Effector memory CD8-positive, alpha-beta T cell (primary cell): ENCODE results near the gene NR6A1.

Experiments
- ATAC-seq: fragments of 150-1000 bp; cut with Tn5 transposase; replicated peaks from 2 replicates; pipeline ENCODE4 v1.10.0; 2021; ENCODE audit warnings: mild to moderate bottlenecking, moderate library complexity
- DNase-seq, 3 experiments: peaks; one replicate each; pipeline ENCODE4 v3.0.0; 2021
- H3K27ac Mint-ChIP-seq, 2 donors: one replicate each; pipeline ENCODE4 v1.8.0; 2022; ENCODE audit warnings: mild to moderate bottlenecking in 2 of 2, mixed read lengths in 2 of 2, moderate library complexity in 2 of 2
- H3K27me3 Mint-ChIP-seq, 2 donors: one replicate each; pipeline ENCODE4 v1.8.0; 2022; ENCODE audit warnings: mixed read lengths in 2 of 2
- H3K36me3 Mint-ChIP-seq: one replicate; pipeline ENCODE4 v1.8.0; 2022; ENCODE audit warnings: mild to moderate bottlenecking, moderate library complexity, mixed read lengths; ENCODE audit not compliant: insufficient read depth
- H3K4me1 Mint-ChIP-seq, 2 donors: one replicate each; pipeline ENCODE4 v1.8.0; 2022; ENCODE audit warnings: low read depth in 2 of 2, mixed read lengths in 2 of 2
- H3K4me3 Mint-ChIP-seq, 2 donors: one replicate each; pipeline ENCODE4 v1.8.0; 2022; ENCODE audit warnings: mild to moderate bottlenecking in 2 of 2, mixed read lengths in 2 of 2, moderate library complexity in 2 of 2
- H3K9me3 Mint-ChIP-seq, 2 donors: one replicate each; pipeline ENCODE4 v1.8.0; 2022; ENCODE audit warnings: mixed read lengths in 2 of 2

Gene NR6A1

GRCh38 chr9:124492818-124493217, 278.3 kb downstream of the NR6A1 start:
- DNase-seq, result no peak
- Mint-ChIP-seq H3K36me3 (peaks cover 5% of the 10 kb centered on the region), H3K4me1 (peaks cover 5 to 11% of the 10 kb centered on the region in 2 donors), H3K27ac (no peak overlapping the region), H3K9me3 (no peaks in the 10 kb centered on the region), H3K4me3 (no peak overlapping the region), H3K27me3 (peaks cover 30 to 66% of the 10 kb centered on the region in 2 donors)
- no peak for ATAC-seq

- Mint-ChIP-seq H3K27ac (no peak overlapping the region), H3K4me3 (no peak overlapping the region)
Measured at GRCh38 chr9:124491049-124491975, 279.8 kb downstream of the NR6A1 start.

GRCh38 chr9:124490004-124490403, 281.1 kb downstream of the NR6A1 start:
- no peak for DNase-seq
- H3K4me3 Mint-ChIP-seq, result no peak overlapping the region
- no peak overlapping the region for H3K27ac Mint-ChIP-seq
- H3K9me3 Mint-ChIP-seq, result no peaks in the 10 kb centered on the region
- peaks cover 0 to 3% of the 10 kb centered on the region in 2 donors for H3K4me1 Mint-ChIP-seq
- ATAC-seq, result no peak
- H3K36me3 Mint-ChIP-seq, result no peaks in the 10 kb centered on the region
- H3K27me3 Mint-ChIP-seq, result peaks cover 30 to 68% of the 10 kb centered on the region in 2 donors

More at GRCh38 chr9:124491049-124491975, 279.8 kb downstream of the NR6A1 start:
- Mint-ChIP-seq H3K27me3 (peaks cover 30 to 70% of the 10 kb centered on the region in 2 donors), H3K4me1 (peaks cover 5 to 11% of the 10 kb centered on the region in 2 donors), H3K36me3 (peaks cover 2% of the 10 kb centered on the region), H3K9me3 (no peaks in the 10 kb centered on the region)
- ATAC-seq (no peak), DNase-seq (no peak)

GRCh38 chr9:124489222-124489621, 281.9 kb downstream of the NR6A1 start:
- DNase-seq (no peak), ATAC-seq (no peak)
- no peak overlapping the region for H3K27ac Mint-ChIP-seq
- no peak overlapping the region for H3K4me3 Mint-ChIP-seq
- H3K4me1 Mint-ChIP-seq, result peaks cover 0 to under 1% of the 10 kb centered on the region in 2 donors
- H3K36me3 Mint-ChIP-seq, result no peaks in the 10 kb centered on the region
- H3K27me3 Mint-ChIP-seq, result peaks cover 30 to 63% of the 10 kb centered on the region in 2 donors
- H3K9me3 Mint-ChIP-seq, result no peaks in the 10 kb centered on the region

GRCh38 chr9:124488641-124489210, 282.4 kb downstream of the NR6A1 start:
- H3K27ac Mint-ChIP-seq, result no peak overlapping the region
- no peaks in the 10 kb centered on the region for H3K4me1 Mint-ChIP-seq
- ATAC-seq (no peak), DNase-seq (no peak)
- peaks cover 0 to 1% of the 10 kb centered on the region in 2 donors for H3K9me3 Mint-ChIP-seq
- no peaks in the 10 kb centered on the region for H3K36me3 Mint-ChIP-seq
- peaks cover 30 to 59% of the 10 kb centered on the region in 2 donors for H3K27me3 Mint-ChIP-seq
- H3K4me3 Mint-ChIP-seq, result no peak overlapping the region

GRCh38 chr9:124487260-124488182, 283.6 kb downstream of the NR6A1 start:
- no peak for DNase-seq
- Mint-ChIP-seq H3K27me3 (peaks cover 29 to 60% of the 10 kb centered on the region in 2 donors), H3K4me1 (no peaks in the 10 kb centered on the region), H3K4me3 (no peak overlapping the region), H3K9me3 (peaks cover 0 to 11% of the 10 kb centered on the region in 2 donors), H3K27ac (no peak overlapping the region), H3K36me3 (no peaks in the 10 kb centered on the region)
- ATAC-seq, result no peak

GRCh38 chr9:124486778-124487259, 284.3 kb downstream of the NR6A1 start:
- no peaks in the 10 kb centered on the region for H3K4me1 Mint-ChIP-seq
- no peak overlapping the region for H3K27ac Mint-ChIP-seq
- DNase-seq, result no peak
- peaks cover 0 to 11% of the 10 kb centered on the region in 2 donors for H3K9me3 Mint-ChIP-seq
- peaks cover 22 to 53% of the 10 kb centered on the region in 2 donors for H3K27me3 Mint-ChIP-seq
- ATAC-seq, result no peak
- H3K36me3 Mint-ChIP-seq, result no peaks in the 10 kb centered on the region
- no peak overlapping the region for H3K4me3 Mint-ChIP-seq

GRCh38 chr9:124485936-124486335, 285.2 kb downstream of the NR6A1 start:
- H3K4me3 Mint-ChIP-seq, result no peak overlapping the region

GRCh38 chr9:124485201-124485600, 285.9 kb downstream of the NR6A1 start:
- Mint-ChIP-seq H3K9me3 (peaks cover 0 to 11% of the 10 kb centered on the region in 2 donors), H3K27me3 (peaks cover 15 to 44% of the 10 kb centered on the region in 2 donors), H3K27ac (no peak overlapping the region), H3K4me1 (peaks cover 0 to 2% of the 10 kb centered on the region in 2 donors), H3K36me3 (no peaks in the 10 kb centered on the region), H3K4me3 (no peak overlapping the region)
- ATAC-seq (no peak), DNase-seq (no peak)

More at GRCh38 chr9:124485936-124486335, 285.2 kb downstream of the NR6A1 start:
- peaks cover 0 to 11% of the 10 kb centered on the region in 2 donors for H3K9me3 Mint-ChIP-seq
- no peaks in the 10 kb centered on the region for H3K36me3 Mint-ChIP-seq
- no peak overlapping the region for H3K27ac Mint-ChIP-seq
- H3K27me3 Mint-ChIP-seq, result peaks cover 18 to 46% of the 10 kb centered on the region in 2 donors
- DNase-seq, result no peak
- no peak for ATAC-seq
- no peaks in the 10 kb centered on the region for H3K4me1 Mint-ChIP-seq

- ATAC-seq (no peak), DNase-seq (no peak)
- Mint-ChIP-seq H3K4me1 (peaks cover 0 to 5% of the 10 kb centered on the region in 2 donors), H3K9me3 (peaks cover 0 to 11% of the 10 kb centered on the region in 2 donors), H3K27ac (no peak overlapping the region), H3K4me3 (no peak overlapping the region), H3K36me3 (no peaks in the 10 kb centered on the region), H3K27me3 (peaks cover 16 to 51% of the 10 kb centered on the region in 2 donors)
Measured at GRCh38 chr9:124483481-124483880, 287.6 kb downstream of the NR6A1 start.

- Mint-ChIP-seq H3K36me3 (no peaks in the 10 kb centered on the region), H3K27me3 (peaks cover 17 to 51% of the 10 kb centered on the region in 2 donors), H3K4me3 (no peak overlapping the region), H3K27ac (no peak overlapping the region), H3K4me1 (peaks cover 0 to 5% of the 10 kb centered on the region in 2 donors), H3K9me3 (peaks cover 0 to 11% of the 10 kb centered on the region in 2 donors)
- DNase-seq, result no peak
- no peak for ATAC-seq
Measured at GRCh38 chr9:124482431-124483031, 288.6 kb downstream of the NR6A1 start.

- H3K27me3 Mint-ChIP-seq, result peaks cover 22 to 53% of the 10 kb centered on the region in 2 donors
- no peak overlapping the region for H3K4me3 Mint-ChIP-seq
- peaks cover 0 to 5% of the 10 kb centered on the region in 2 donors for H3K4me1 Mint-ChIP-seq
- ATAC-seq (no peak), DNase-seq (no peak)
- no peaks in the 10 kb centered on the region for H3K36me3 Mint-ChIP-seq
- H3K27ac Mint-ChIP-seq, result no peak overlapping the region
- H3K9me3 Mint-ChIP-seq, result peaks cover 0 to 11% of the 10 kb centered on the region in 2 donors
Measured at GRCh38 chr9:124481115-124481514, 290.0 kb downstream of the NR6A1 start.
